Vagina (tissue), 2 donors: ENCODE measurements around the gene PRSS33.

Experiments used
- CTCF ChIP-seq, 3 experiments: fragments of 450-650 bp in 2 of 3; fragments of 200-600 bp in 1 of 3; sonication (generic) in 1 of 3; IDR thresholded peaks; one replicate each; pipeline ENCODE4 v1.5.1; 2017 to 2019; ENCODE audit warnings: antibody characterized with exemption in 3 of 3, mild to moderate bottlenecking in 2 of 3, moderate library complexity in 2 of 3
- POLR2AphosphoS5 ChIP-seq, 2 donors: sonication (generic); formaldehyde crosslinking; IDR thresholded peaks; one replicate each; pipeline ENCODE4 v1.9.0; 2017; ENCODE audit warnings: antibody characterized with exemption in 2 of 2, mild to moderate bottlenecking in 2 of 2, low read depth in 1 of 2; ENCODE audit not compliant: insufficient read depth in 1 of 2

- TF ChIP-seq POLR2AphosphoS5 (IDR thresholded peaks at IDR 0.05; ENCODE audit: insufficient read depth in 1 of 2, low read depth in 1 of 2) (no peak), CTCF (IDR thresholded peaks at IDR 0.05) (no peak)
These were observed 30.0 kb downstream of the PRSS33 start for GRCh38 chr16:2757344-2757743.
